Esophagus muscularis mucosa (tissue), 4 donors: ENCODE data around the gene MAGI1. TPM values are rescaled to one million over a fixed set of nuclear protein-coding genes. Genes with fewer than 3 reads are reported as not detected.
"Not testable (repeated sequence)": the region's sequence is repeated elsewhere in the genome, so short reads cannot be mapped to it uniquely, and the experiment has no call there.

Experiments used
- DNase-seq: peaks from one replicate; pipeline ENCODE4 v3.0.0-alpha.2; 2017; ENCODE audit errors: extremely low spot score
- H3K27ac ChIP-seq, 4 donors: fragments of 200-600 bp; sonication (generic); replicated peaks in 1 of 4; 1 replicate in 3 of 4; 2 replicates in 1 of 4; pipeline ENCODE4 v1.5.1; 2016 to 2019; ENCODE audit warnings: mild to moderate bottlenecking in 1 of 4
- H3K27me3 ChIP-seq, 4 donors: fragments of 200-600 bp; sonication (generic); one replicate each; pipeline versions ENCODE4 v1.5.1 to v1.6.0; 2016 to 2019
- H3K36me3 ChIP-seq, 4 donors: fragments of 200-600 bp; sonication (generic); one replicate each; pipeline ENCODE4 v1.5.1; 2016 to 2019
- H3K4me1 ChIP-seq, 4 donors: fragments of 200-600 bp; sonication (generic); one replicate each; pipeline ENCODE4 v1.5.1; 2016 to 2019
- H3K4me3 ChIP-seq, 4 donors: fragments of 200-600 bp; sonication (generic); 1 replicate in 2 of 4; 2 replicates in 2 of 4; pipeline ENCODE4 v1.5.1; 2016 to 2019; ENCODE audit warnings: mild to moderate bottlenecking in 4 of 4, moderate library complexity in 1 of 4
- H3K9me3 ChIP-seq, 4 donors: fragments of 200-600 bp; sonication (generic); 1 replicate in 3 of 4; 2 replicates in 1 of 4; pipeline ENCODE4 v1.5.1; 2016 to 2019
- EP300 ChIP-seq: sonication (generic); formaldehyde crosslinking; IDR thresholded peaks from one replicate; pipeline ENCODE4 v1.6.1; 2017; ENCODE audit warnings: antibody characterized with exemption
- POLR2A ChIP-seq: fragments of 450-650 bp; IDR thresholded peaks from one replicate; pipeline ENCODE4 v1.6.1; 2017; ENCODE audit warnings: antibody characterized with exemption, moderate library complexity, mild to moderate bottlenecking, low read depth
- POLR2AphosphoS5 ChIP-seq, 2 donors: sonication (generic); formaldehyde crosslinking; IDR thresholded peaks; one replicate each; pipeline ENCODE4 v1.6.1; 2017; ENCODE audit warnings: antibody characterized with exemption in 2 of 2
- WGBS: methylation state at CpG from one replicate; pipeline ENCODE4 v1.1.5; 2018; 5-methylcytosine and 5-hydroxymethylcytosine counted together
- intact Hi-C: fragments of 100-400 bp; cut with DNase I; formaldehyde crosslinking; loops from one replicate; pipeline ENCODE4 v1.15.1; 2023
- total RNA-seq, 4 donors: library from RNA; depleted of rRNA; stranded (reverse); fragments of >200 nt; gene quantifications; one replicate each; pipeline versions ENCODE4 v1.1.0 to v1.2.1, GENCODE V29; 2016
- TF ChIP-seq, protein P1 (sequence below), 3 experiments: fragments of 200-600 bp in 2 of 3; fragments of 450-650 bp in 1 of 3; sonication (generic) in 2 of 3; IDR thresholded peaks; one replicate each; pipeline ENCODE4 v1.5.1; 2017 to 2019; ENCODE audit warnings: antibody characterized with exemption in 3 of 3, mild to moderate bottlenecking in 2 of 3, moderate library complexity in 1 of 3

Gene MAGI1
- total RNA-seq, 4 donors from 2014 or later, result 17.1 to 35.1 (median 25.2) TPM

DNA sequence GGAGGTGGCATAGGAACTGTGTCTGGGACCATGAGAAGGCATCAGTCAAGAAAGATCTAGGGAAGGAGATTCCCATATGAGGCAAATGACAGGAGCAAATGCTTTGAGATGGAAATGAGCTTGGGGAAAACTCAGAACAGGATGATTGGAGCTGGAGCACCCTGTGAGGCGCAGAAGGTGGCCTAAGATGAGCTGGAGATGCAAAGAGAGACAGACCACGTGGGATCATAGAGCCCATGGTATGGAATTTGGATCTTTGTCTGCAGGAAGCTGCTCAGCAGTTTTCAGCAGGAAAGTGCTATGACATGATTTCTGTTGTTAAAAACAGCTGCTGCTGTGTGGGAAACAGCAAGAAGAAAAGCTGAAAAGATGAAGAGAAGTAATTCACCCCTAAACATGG, 310.6 kb downstream of the MAGI1 start:
- Histone ChIP-seq H3K27me3 (no peaks in the 10 kb centered on the region), H3K36me3 (no peaks in the 10 kb centered on the region), H3K27ac (no peak overlapping the region), H3K4me1 (peaks cover 16 to 31% (median 24%) of the 10 kb centered on the region in 4 donors), H3K9me3 (no peaks in the 10 kb centered on the region), H3K4me3 (no peak overlapping the region)
- 76% methylated on average over 2 of the region's 2 CpGs for WGBS
- no peak for TF ChIP-seq POLR2A
- TF ChIP-seq POLR2AphosphoS5 (IDR thresholded peaks at IDR 0.05), result no peak
- intact Hi-C loops, result no loop called here
- DNase-seq, result no peak

DNA sequence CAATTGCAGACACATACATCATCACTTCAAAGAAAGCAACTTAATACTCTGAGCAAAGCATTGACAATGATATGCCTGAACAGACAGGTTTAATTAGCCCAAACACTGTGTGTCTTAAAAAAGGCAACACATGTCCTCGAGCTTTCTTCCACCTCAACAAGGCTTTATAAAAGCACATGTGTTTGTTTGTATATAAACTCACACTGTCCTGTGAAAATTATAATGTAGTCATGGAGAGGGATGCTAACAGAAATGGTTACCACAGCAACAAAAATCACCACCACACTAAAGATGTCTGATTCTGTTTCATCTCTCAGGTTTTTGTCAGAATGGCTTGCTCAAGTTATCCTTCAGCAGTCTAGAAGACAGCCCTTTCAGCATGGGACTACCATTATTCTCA, 314.7 kb downstream of the MAGI1 start:
- intact Hi-C loops, result no loop called here
- Histone ChIP-seq H3K27ac (no peak overlapping the region), H3K27me3 (no peaks in the 10 kb centered on the region), H3K4me3 (no peak overlapping the region), H3K36me3 (no peaks in the 10 kb centered on the region), H3K9me3 (no peaks in the 10 kb centered on the region), H3K4me1 (peaks cover 2 to 9% (median 4%) of the 10 kb centered on the region in 4 donors)
- TF ChIP-seq, protein P1, sequence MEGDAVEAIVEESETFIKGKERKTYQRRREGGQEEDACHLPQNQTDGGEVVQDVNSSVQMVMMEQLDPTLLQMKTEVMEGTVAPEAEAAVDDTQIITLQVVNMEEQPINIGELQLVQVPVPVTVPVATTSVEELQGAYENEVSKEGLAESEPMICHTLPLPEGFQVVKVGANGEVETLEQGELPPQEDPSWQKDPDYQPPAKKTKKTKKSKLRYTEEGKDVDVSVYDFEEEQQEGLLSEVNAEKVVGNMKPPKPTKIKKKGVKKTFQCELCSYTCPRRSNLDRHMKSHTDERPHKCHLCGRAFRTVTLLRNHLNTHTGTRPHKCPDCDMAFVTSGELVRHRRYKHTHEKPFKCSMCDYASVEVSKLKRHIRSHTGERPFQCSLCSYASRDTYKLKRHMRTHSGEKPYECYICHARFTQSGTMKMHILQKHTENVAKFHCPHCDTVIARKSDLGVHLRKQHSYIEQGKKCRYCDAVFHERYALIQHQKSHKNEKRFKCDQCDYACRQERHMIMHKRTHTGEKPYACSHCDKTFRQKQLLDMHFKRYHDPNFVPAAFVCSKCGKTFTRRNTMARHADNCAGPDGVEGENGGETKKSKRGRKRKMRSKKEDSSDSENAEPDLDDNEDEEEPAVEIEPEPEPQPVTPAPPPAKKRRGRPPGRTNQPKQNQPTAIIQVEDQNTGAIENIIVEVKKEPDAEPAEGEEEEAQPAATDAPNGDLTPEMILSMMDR (IDR thresholded peaks at IDR 0.05), result no peak
- no peak for TF ChIP-seq EP300
- TF ChIP-seq POLR2A, result no peak
- no peak for TF ChIP-seq POLR2AphosphoS5 (IDR thresholded peaks at IDR 0.05)
- DNase-seq, result no peak
- 80% methylated on average over 1 of the region's 1 CpG for whole genome bisulfite sequencing

DNA sequence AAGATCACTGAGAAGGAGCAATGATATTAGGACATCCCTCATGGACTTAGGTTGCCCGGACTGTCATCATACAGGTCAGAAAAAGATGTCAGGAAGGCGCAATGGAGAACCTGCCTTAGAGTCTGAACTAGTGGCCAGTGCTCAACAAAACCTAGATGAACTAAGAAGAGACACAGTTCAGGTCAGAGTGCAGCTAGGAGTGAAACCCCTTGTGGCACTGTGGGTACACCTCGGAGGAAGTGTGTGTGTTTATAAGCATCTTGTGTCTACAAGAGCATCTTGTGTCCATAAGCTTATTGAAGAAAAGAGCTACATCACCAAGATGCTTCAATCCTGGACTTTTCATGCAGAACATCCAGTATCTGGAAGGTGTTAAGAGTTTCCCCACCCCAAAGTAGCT, 315.7 kb downstream of the MAGI1 start:
- WGBS, result 90% methylated on average over 3 of the region's 3 CpGs
- Histone ChIP-seq H3K27me3 (no peaks in the 10 kb centered on the region), H3K4me1 (no peaks in the 10 kb centered on the region), H3K36me3 (no peaks in the 10 kb centered on the region), H3K4me3 (no peak overlapping the region), H3K27ac (no peak overlapping the region), H3K9me3 (no peaks in the 10 kb centered on the region)
- intact Hi-C loops, result no loop called here
- no peak for DNase-seq
- TF ChIP-seq POLR2A (no peak), POLR2AphosphoS5 (IDR thresholded peaks at IDR 0.05) (no peak), EP300 (no peak)
- TF ChIP-seq, protein P1 (IDR thresholded peaks at IDR 0.05), result no peak

DNA sequence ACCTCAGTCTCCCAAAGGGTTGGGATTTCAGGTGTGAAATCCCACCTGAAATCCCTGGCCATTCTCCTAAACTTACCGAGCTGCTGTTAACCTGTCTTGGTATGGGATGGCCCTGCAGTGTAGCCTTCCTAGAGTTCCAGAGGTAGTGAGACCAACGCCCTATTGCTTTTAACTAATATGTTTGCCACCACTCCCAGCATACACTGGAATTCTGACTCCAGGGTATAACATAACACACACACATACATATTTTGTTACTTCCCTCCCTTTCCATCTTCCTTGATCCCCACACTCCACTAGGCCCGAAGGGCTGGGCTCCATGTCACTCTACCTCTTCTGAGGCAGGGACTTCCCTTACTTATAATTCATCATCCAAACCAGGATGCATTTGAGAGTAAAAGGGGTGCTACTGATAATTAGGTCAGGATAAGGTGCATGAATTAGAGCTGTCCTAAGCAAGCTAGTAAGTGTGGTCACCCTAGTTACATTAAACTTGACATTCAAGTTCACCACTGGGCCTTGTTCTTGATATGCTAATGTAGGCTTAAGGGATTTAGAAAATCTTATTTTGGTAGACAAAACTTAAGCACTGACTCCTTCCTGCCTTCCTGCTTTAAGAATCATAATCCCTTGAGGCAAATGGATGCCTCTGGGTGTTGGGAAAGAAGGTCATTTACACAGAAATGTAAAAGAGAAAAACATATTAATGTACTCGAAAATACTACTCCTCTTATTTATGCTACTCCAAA, 317.6 kb downstream of the MAGI1 start:
- intact Hi-C loops, result no loop called here
- TF ChIP-seq EP300, result no peak
- TF ChIP-seq, protein P1 (IDR thresholded peaks at IDR 0.05), result no peak
- no peak for TF ChIP-seq POLR2A
- no peak for TF ChIP-seq POLR2AphosphoS5 (IDR thresholded peaks at IDR 0.05)

DNA sequence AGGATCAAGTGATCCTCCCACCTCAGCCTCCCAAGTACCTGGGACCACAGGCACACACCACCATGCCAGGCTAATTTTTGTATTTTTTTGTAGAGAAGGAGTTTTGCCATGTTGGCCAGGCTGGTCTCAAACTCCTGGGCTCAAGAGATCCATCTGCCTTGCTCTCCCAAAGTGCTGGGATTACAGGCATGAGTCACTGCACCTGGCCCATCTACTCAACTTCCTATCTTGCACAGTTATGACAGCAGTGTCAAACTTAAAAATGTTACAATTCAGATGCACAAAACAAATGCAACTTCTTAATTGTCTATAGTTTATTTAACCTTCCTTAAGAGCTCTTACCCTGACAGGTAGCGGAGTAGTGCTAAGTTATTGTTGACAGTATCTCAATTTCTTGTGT, 319.1 kb downstream of the MAGI1 start:
- H3K27me3 ChIP-seq, intact Hi-C loops, H3K4me1 ChIP-seq, H3K4me3 ChIP-seq, DNase-seq, H3K36me3 ChIP-seq, H3K9me3 ChIP-seq, H3K27ac ChIP-seq: not testable (repeated sequence)
- 100% methylated on average over 1 of the region's 1 CpG for WGBS

More for the DNA sequence above, 317.6 kb downstream of the MAGI1 start:
- H3K9me3 ChIP-seq, result no peaks in the 10 kb centered on the region
- no peaks in the 10 kb centered on the region for H3K4me1 ChIP-seq
- DNase-seq, result no peak
- no peak overlapping the region for H3K27ac ChIP-seq
- no peak overlapping the region for H3K4me3 ChIP-seq
- H3K36me3 ChIP-seq, result no peaks in the 10 kb centered on the region
- no peaks in the 10 kb centered on the region for H3K27me3 ChIP-seq
- 93% methylated on average over 4 of the region's 4 CpGs for WGBS
